Epithelial cell of esophagus (primary cell): ENCODE measurements around the gene FAM50B.

Experiments used
- DNase-seq: peaks from one replicate; pipeline ENCODE4 v3.0.0; 2010; ENCODE audit warnings: low read depth
- H3K4me3 ChIP-seq: 2 replicates; pipeline ENCODE4 v1.5.1; 2011; ENCODE audit warnings: mild to moderate bottlenecking, low read length, control low read depth
- CTCF ChIP-seq: IDR thresholded peaks from 2 replicates; pipeline ENCODE4 v1.5.1; 2011; ENCODE audit warnings: low read depth, mild to moderate bottlenecking, low read length, control low read depth, inconsistent platforms; ENCODE audit not compliant: insufficient read depth; ENCODE audit errors: missing control alignments

FAM50B gene

GRCh38 chr6:3893917-3894316 lies 44.7 kb downstream of the FAM50B start:
- no peak for DNase-seq
- H3K4me3 ChIP-seq = no peak overlapping the region
- no peak for TF ChIP-seq CTCF

GRCh38 chr6:3894590-3895311 lies 45.6 kb downstream of the FAM50B start:
- no peak overlapping the region for H3K4me3 ChIP-seq
- TF ChIP-seq CTCF = no peak
- DNase-seq = no peak

GRCh38 chr6:3895312-3895653 lies 46.1 kb downstream of the FAM50B start:
- DNase-seq = no peak
- H3K4me3 ChIP-seq = no peak overlapping the region
- no peak for TF ChIP-seq CTCF

GRCh38 chr6:3895805-3896204 lies 46.6 kb downstream of the FAM50B start:
- no peak overlapping the region for H3K4me3 ChIP-seq
- no peak for TF ChIP-seq CTCF

GRCh38 chr6:3898265-3898994 lies 49.3 kb downstream of the FAM50B start:
- DNase-seq = no peak
- no peak overlapping the region for H3K4me3 ChIP-seq
- TF ChIP-seq CTCF = no peak

More at GRCh38 chr6:3895805-3896204, 46.6 kb downstream of the FAM50B start:
- no peak for DNase-seq

GRCh38 chr6:3899061-3899460 lies 49.9 kb downstream of the FAM50B start:
- no peak for DNase-seq
- H3K4me3 ChIP-seq = no peak overlapping the region
- no peak for TF ChIP-seq CTCF
